WTC11 (cell line): ENCODE results near the gene KNL1.

Experiments used
- ATF3 ChIP-seq: sonication (generic); formaldehyde crosslinking; conservative IDR thresholded peaks from 2 replicates; pipeline ENCODE4 v1.8.1; 2022; ENCODE audit warnings: mild to moderate bottlenecking, missing genetic modification reagents
- CREB1 ChIP-seq: sonication (generic); formaldehyde crosslinking; IDR thresholded peaks from 2 replicates; pipeline ENCODE4 v1.8.0; 2023; ENCODE audit warnings: mild to moderate bottlenecking, missing genetic modification reagents

- TF ChIP-seq CREB1 (CRISPR knock-in tag) (no peak), ATF3 (CRISPR knock-in tag) (no peak)
Measured at GRCh38 chr15:40595773-40596172, 1.7 kb downstream of the KNL1 start.
